GM12878 (cell line): ENCODE measurements around the gene ABT1. TPM values are rescaled to one million over a fixed set of nuclear protein-coding genes. Genes with fewer than 3 reads are reported as not detected.
A peak's percentile ranks its signal among the peaks of the same experiment; 100 is the strongest.

Experiments used
- CEBPZ ChIP-seq: fragments of 150-350 bp; IDR thresholded peaks from 2 replicates; pipeline ENCODE4 v1.6.1; 2016; ENCODE audit warnings: low read depth, low read length
- CREB1 ChIP-seq: IDR thresholded peaks from 2 replicates; pipeline ENCODE4 v1.6.1; 2012; ENCODE audit warnings: low read depth, mild to moderate bottlenecking, inconsistent platforms
- ELK1 ChIP-seq: IDR thresholded peaks from 2 replicates; pipeline ENCODE4 v1.6.1; 2012; ENCODE audit warnings: low read depth, low read length, improper control_type of control experiment
- HDGF ChIP-seq: fragments of 450-650 bp; IDR thresholded peaks from 2 replicates; pipeline ENCODE4 v1.6.1; 2016; ENCODE audit warnings: antibody characterized with exemption
- SREBF1 ChIP-seq: IDR thresholded peaks from 2 replicates; pipeline ENCODE4 v1.6.1; 2012; ENCODE audit warnings: mild to moderate bottlenecking, low read length
- SRF ChIP-seq, 2 experiments: IDR thresholded peaks; 2 replicates each; pipeline ENCODE4 v1.6.1; 2011; ENCODE audit warnings: low read depth in 2 of 2, low read length in 2 of 2, mild to moderate bottlenecking in 1 of 2, moderate library complexity in 1 of 2
- SUZ12 ChIP-seq: fragments of 200-600 bp; sonication (generic); IDR thresholded peaks from one replicate; pipeline ENCODE4 v1.6.1; 2018; ENCODE audit warnings: antibody characterized with exemption, mild to moderate bottlenecking; ENCODE audit not compliant: unreplicated experiment
- TARDBP ChIP-seq: IDR thresholded peaks from 2 replicates; pipeline ENCODE4 v1.6.1; 2016; ENCODE audit warnings: borderline replicate concordance
- TCF7 ChIP-seq: IDR thresholded peaks from 2 replicates; pipeline ENCODE4 v1.6.1; 2014; ENCODE audit warnings: antibody characterized with exemption, borderline replicate concordance
- YY1 ChIP-seq: IDR thresholded peaks from 2 replicates; pipeline ENCODE4 v1.6.1; 2011; ENCODE audit warnings: low read depth, mild to moderate bottlenecking, low read length
- ZBTB40 ChIP-seq: fragments of 450-650 bp; IDR thresholded peaks from 2 replicates; pipeline ENCODE4 v1.6.1; 2016; ENCODE audit warnings: mild to moderate bottlenecking, moderate library complexity, borderline replicate concordance
- ZNF384 ChIP-seq: IDR thresholded peaks from 2 replicates; pipeline ENCODE4 v1.6.1; 2012; ENCODE audit warnings: low read depth, mild to moderate bottlenecking, low read length, improper control_type of control experiment, borderline replicate concordance
- polyA plus RNA-seq, 11 experiments: library from polyadenylated mRNA; depleted of rRNA in 4 of 11; unstranded in 6 of 11; stranded (reverse) in 5 of 11; fragments of >200 nt; fragmentation: Nextera tagmentation in 4 of 11; fragmentation: Illumina TruSeq in 1 of 11; extraction: Ambion mirVana in 4 of 11; extraction: Trizol in 1 of 11; gene quantifications; 1 replicate in 1 of 11; 2 replicates in 10 of 11; pipeline versions ENCODE4 v1.2.1 to v1.2.3, GENCODE V29; 2011 to 2016; ENCODE audit warnings: inconsistent platforms in 2 of 11, missing spikeins in 2 of 11, low read depth in 1 of 11
- total RNA-seq, 4 experiments: library from RNA; depleted of rRNA in 3 of 4; stranded (reverse); fragments of >200 nt in 3 of 4; fragmentation: Illumina TruSeq in 1 of 4; extraction: Trizol in 1 of 4; gene quantifications; 2 replicates each; pipeline versions ENCODE4 v1.2.1 to v1.2.3, GENCODE V29; 2013 to 2021

The ABT1 gene
- total and polyA plus RNA-seq, 10 of the 15 experiments (the other 5 are each of a cell fraction or from before 2014, with no cell fraction given), result 8.4 to 43.5 (median 28.2) TPM

GRCh38 chr6:26553264-26553634 is 43.5 kb upstream of the ABT1 start (continued):
- TF ChIP-seq ELK1, result no peak
- TF ChIP-seq CREB1, result no peak
- peak; percentile 34; the same call in 1 of the 2 replicates for TF ChIP-seq YY1
- TF ChIP-seq TARDBP, result peak; percentile 97
- no peak for TF ChIP-seq HDGF
- TF ChIP-seq SRF (IDR thresholded peaks at IDR 0.05; ENCODE audit: low read depth in 2 of 2, low read length in 2 of 2), result no peak
- TF ChIP-seq SREBF1, result no peak
- TF ChIP-seq TCF7, result peak; percentile 60; the same call in 1 of the 2 replicates
- TF ChIP-seq SUZ12, result no peak
- TF ChIP-seq CEBPZ, result no peak
- TF ChIP-seq ZNF384, result no peak
- TF ChIP-seq ZBTB40, result 0 out of 2 replicates have a peak, but pooled peaks have one; percentile 12
